Activated naive CD4-positive, alpha-beta T cell treated with anti-CD3 and anti-CD28 coated beads for 36 hours (primary cell): Measurements from ENCODE around the gene OR8J1. TPM values are rescaled to one million over a fixed set of nuclear protein-coding genes. Genes with fewer than 3 reads are reported as not detected.

Experiments
- CTCF ChIA-PET: fragments of 350-600 bp; sonication (Branson Sonifier 250); formaldehyde crosslinking; loops from one replicate; lab custom pipeline; 2021; ENCODE audit warnings: antibody characterized with exemption; lab: Charles Lee
- DNase-seq: peaks from one replicate; pipeline ENCODE4 v3.0.0-alpha.2; 2020
- H3K27ac Mint-ChIP-seq: one replicate; pipeline ENCODE4 v1.8.0; 2021; ENCODE audit warnings: mild to moderate bottlenecking, mixed read lengths
- H3K27me3 Mint-ChIP-seq: one replicate; pipeline ENCODE4 v1.8.0; 2021; ENCODE audit warnings: low read depth, mixed read lengths
- H3K36me3 Mint-ChIP-seq: one replicate; pipeline ENCODE4 v1.8.0; 2021; ENCODE audit warnings: low read depth, mixed read lengths
- H3K4me1 Mint-ChIP-seq: one replicate; pipeline ENCODE4 v1.8.0; 2021; ENCODE audit warnings: low read depth, mixed read lengths
- H3K4me3 Mint-ChIP-seq: one replicate; pipeline ENCODE4 v1.8.0; 2021; ENCODE audit warnings: mild to moderate bottlenecking, moderate library complexity, mixed read lengths
- H3K9me3 Mint-ChIP-seq: one replicate; pipeline ENCODE4 v1.8.0; 2021; ENCODE audit warnings: mixed read lengths
- intact Hi-C: fragments of 100-400 bp; cut with micrococcal nuclease; formaldehyde crosslinking; loops from one replicate; pipeline ENCODE4 v1.15.1; 2023
- total RNA-seq, 2 experiments: library from RNA; stranded (reverse); gene quantifications; one replicate each; pipeline ENCODE4 v1.2.3, GENCODE V29; 2021

Gene OR8J1
- total RNA-seq, 2 experiments from 2014 or later = not detected

DNA sequence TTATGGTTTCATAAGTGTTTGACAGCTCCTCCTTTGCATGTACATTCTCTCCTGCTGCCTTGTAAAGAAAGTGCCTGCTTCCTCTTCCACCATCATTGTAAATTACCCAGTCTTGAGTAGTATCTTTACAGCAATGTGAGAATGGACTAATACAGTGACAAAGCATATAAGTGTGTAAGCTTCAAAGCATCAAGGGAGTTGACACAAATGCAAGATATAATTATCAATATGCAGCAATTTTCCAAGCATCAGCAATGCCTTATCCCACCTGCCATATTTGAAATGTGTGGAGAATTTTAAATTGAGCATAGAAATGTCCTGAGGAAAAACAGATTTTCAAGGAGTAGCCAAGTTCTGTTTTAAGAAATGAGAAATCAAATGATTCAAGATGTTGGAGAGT lies 56.7 kb downstream of the OR8J1 start:
- Mint-ChIP-seq H3K9me3 (peaks cover 5% of the 10 kb centered on the region), H3K27ac (no peak overlapping the region), H3K4me3 (no peak overlapping the region), H3K27me3 (no peaks in the 10 kb centered on the region), H3K4me1 (no peaks in the 10 kb centered on the region), H3K36me3 (no peaks in the 10 kb centered on the region)
- DNase-seq = no peak
- intact Hi-C loops = no loop called here
- CTCF ChIA-PET = no interaction called here

Other genes with a start within 250 kb of the OR8J1 start
- not detected for gene OR8H3, start 231.9 kb upstream of the OR8J1 start, total RNA-seq
- gene OR8J3, start 214.1 kb upstream of the OR8J1 start, total RNA-seq = not detected
- gene OR8K5, start 194.0 kb upstream of the OR8J1 start, total RNA-seq = not detected
- not detected for gene OR5J2, start 177.7 kb upstream of the OR8J1 start, total RNA-seq
- gene OR5T2, start 120.0 kb upstream of the OR8J1 start, total RNA-seq = not detected
- gene OR5T3, start 102.0 kb upstream of the OR8J1 start, total RNA-seq = not detected
- gene OR5T1, start 80.1 kb upstream of the OR8J1 start, total RNA-seq = not detected
- not detected for gene OR8H1, start 62.0 kb upstream of the OR8J1 start, total RNA-seq
- not detected for gene OR8K3, start 39.1 kb upstream of the OR8J1 start, total RNA-seq
- not detected for gene OR8K1, start 8.3 kb upstream of the OR8J1 start, total RNA-seq
- gene OR8U1, start 21.3 kb downstream of the OR8J1 start, total RNA-seq = not detected
- not detected for gene OR5AL1, start 58.4 kb downstream of the OR8J1 start, total RNA-seq
- not detected for gene OR5M3, start 119.1 kb downstream of the OR8J1 start, total RNA-seq
- gene OR5M8, start 137.1 kb downstream of the OR8J1 start, total RNA-seq = not detected
- not detected for gene OR5M11, start 189.0 kb downstream of the OR8J1 start, total RNA-seq
- gene OR5M10, start 223.4 kb downstream of the OR8J1 start, total RNA-seq = not detected